GM18520 (cell line): ENCODE results near the gene GCAT.

Experiments
- ATAC-seq: cut with Tn5 transposase; IDR thresholded peaks from one replicate; pipeline ENCODE4 v1.9.1; 2021; ENCODE audit not compliant: unreplicated experiment

Gene GCAT

GRCh38 chr22:37807410-37808293 lies at the start of gene GCAT:
GCAT (plus strand) TSS chr22:37807934; CDS start chr22:37807968, 34 bp downstream.
- ATAC-seq, result peak; percentile 75

- ATAC-seq, result no peak
These were observed 49.0 kb upstream of the GCAT start for GRCh38 chr22:37758694-37759093.

- ATAC-seq, result no peak
These were observed 48.5 kb upstream of the GCAT start for GRCh38 chr22:37759281-37759680.

GRCh38 chr22:37760152-37760551 lies 47.6 kb upstream of the GCAT start:
- no peak for ATAC-seq

GRCh38 chr22:37762389-37762836 lies 45.3 kb upstream of the GCAT start:
- ATAC-seq, result no peak

- no peak for ATAC-seq
These were observed 44.7 kb upstream of the GCAT start for GRCh38 chr22:37763012-37763411.

GRCh38 chr22:37763652-37764051 lies 44.1 kb upstream of the GCAT start:
- no peak for ATAC-seq

- no peak for ATAC-seq
These were observed 43.1 kb upstream of the GCAT start for GRCh38 chr22:37764622-37765021.

- ATAC-seq, result no peak
These were observed 42.2 kb upstream of the GCAT start for GRCh38 chr22:37765498-37765897.

GRCh38 chr22:37765953-37766576 lies 41.7 kb upstream of the GCAT start:
- no peak for ATAC-seq

GRCh38 chr22:37768273-37768672 lies 39.5 kb upstream of the GCAT start:
- ATAC-seq, result no peak

GRCh38 chr22:37769056-37769455 lies 38.7 kb upstream of the GCAT start:
- ATAC-seq, result no peak

- ATAC-seq, result no peak
These were observed 36.7 kb upstream of the GCAT start for GRCh38 chr22:37771081-37771480.

GRCh38 chr22:37771702-37772427 lies 35.9 kb upstream of the GCAT start:
- no peak for ATAC-seq

GRCh38 chr22:37774728-37775127 lies 33.0 kb upstream of the GCAT start:
- ATAC-seq, result no peak

GRCh38 chr22:37775785-37776638 lies 31.7 kb upstream of the GCAT start:
- no peak for ATAC-seq

GRCh38 chr22:37776639-37777005 lies 31.1 kb upstream of the GCAT start:
- no peak for ATAC-seq

GRCh38 chr22:37777122-37777687 lies 30.5 kb upstream of the GCAT start:
- peak; percentile 88 for ATAC-seq

- no peak for ATAC-seq
These were observed 29.2 kb upstream of the GCAT start for GRCh38 chr22:37778370-37779009.
